ENCODE data around the gene UNKL. TPM values are rescaled to one million over a fixed set of nuclear protein-coding genes. Genes with fewer than 3 reads are reported as not detected.

The UNKL gene
- total RNA-seq, 1 experiment from 2014 or later, result 112 TPM

DNA sequence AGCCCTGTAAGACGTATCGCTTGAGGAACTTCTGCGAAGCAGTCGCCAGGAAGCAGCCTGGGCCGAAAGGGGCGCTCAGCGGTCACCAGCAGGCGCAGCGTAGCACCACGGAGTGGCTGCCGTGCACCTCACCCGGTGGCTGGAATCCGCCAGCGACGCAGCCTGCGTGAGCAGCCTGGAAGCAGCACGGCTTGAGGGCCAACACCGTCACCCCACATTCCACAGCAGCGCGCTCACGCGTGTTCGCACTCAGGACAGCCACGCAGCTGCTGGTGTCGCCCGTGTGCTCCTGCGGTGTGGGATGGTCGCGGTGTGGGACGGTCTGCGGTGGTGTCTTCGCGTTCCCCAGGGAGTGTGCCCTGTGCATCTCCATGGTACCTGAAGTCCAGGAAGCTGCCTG, 95.5 kb downstream of the UNKL start:
- POLR2A ChIA-PET (ENCODE audit: unreplicated experiment), result no interaction called here

GRCh38 chr16:1318268-1318545, 96.3 kb downstream of the UNKL start:
- ChIA-PET CTCF (no interaction called here), POLR2A (ENCODE audit: unreplicated experiment) (no interaction called here)
- BruUV-seq (replicated peaks), result no TSS peak
- Histone ChIP-seq H3F3A (ENCODE audit: insufficient read depth, low read depth) (no peaks in the 10 kb centered on the region), H3K79me2 (ENCODE audit: low read depth) (peaks cover 39% of the 10 kb centered on the region), H3K4me1 (replicated peaks; ENCODE audit: insufficient read depth) (no peaks in the 10 kb centered on the region), H3K27ac (no peak overlapping the region), H3K4me3 (no peak overlapping the region), H3K27me3 (ENCODE audit: insufficient read depth, low read depth) (no peaks in the 10 kb centered on the region), H4K20me1 (ENCODE audit: insufficient read depth) (peaks cover 57% of the 10 kb centered on the region), H3K9me2 (ENCODE audit: insufficient read depth) (no peaks in the 10 kb centered on the region), H3K36me3 (ENCODE audit: low read depth) (peaks cover 33% of the 10 kb centered on the region), H3K4me2 (no peak overlapping the region), H2AFZ (no peak overlapping the region), H3K9me3 (ENCODE audit: insufficient read depth, low read depth) (no peaks in the 10 kb centered on the region)
- intact Hi-C loops (cut with micrococcal nuclease; ENCODE audit: unreplicated experiment), result no loop called here
- no peak for DNase-seq
- TF ChIP-seq EZH2 (IDR thresholded peaks at IDR 0.05; ENCODE audit: low read depth) (no peak), CTCF (conservative IDR thresholded peaks at IDR 0.05) (no peak)

More for the DNA sequence above, 95.5 kb downstream of the UNKL start:
- BruUV-seq (replicated peaks), result no TSS peak
- peaks cover 33% of the 10 kb centered on the region for H3K36me3 ChIP-seq (ENCODE audit: low read depth)
- H3K27me3 ChIP-seq (ENCODE audit: insufficient read depth, low read depth), result no peaks in the 10 kb centered on the region
- CTCF ChIA-PET, result no interaction called here
- TF ChIP-seq EZH2 (IDR thresholded peaks at IDR 0.05; ENCODE audit: low read depth), result no peak
- no peak for TF ChIP-seq CTCF (conservative IDR thresholded peaks at IDR 0.05)
- no peak for DNase-seq
- H2AFZ ChIP-seq, result no peak overlapping the region
- no peaks in the 10 kb centered on the region for H3K9me2 ChIP-seq (ENCODE audit: insufficient read depth)
- H3K9me3 ChIP-seq (ENCODE audit: insufficient read depth, low read depth), result no peaks in the 10 kb centered on the region
- H3F3A ChIP-seq (ENCODE audit: insufficient read depth, low read depth), result no peaks in the 10 kb centered on the region
- peaks cover 31% of the 10 kb centered on the region for H3K79me2 ChIP-seq (ENCODE audit: low read depth)
- H4K20me1 ChIP-seq (ENCODE audit: insufficient read depth), result peaks cover 52% of the 10 kb centered on the region
- H3K4me2 ChIP-seq, result no peak overlapping the region
- H3K4me1 ChIP-seq (replicated peaks; ENCODE audit: insufficient read depth), result no peaks in the 10 kb centered on the region
- no peak overlapping the region for H3K27ac ChIP-seq
- H3K4me3 ChIP-seq, result no peak overlapping the region
- intact Hi-C loops (cut with micrococcal nuclease; ENCODE audit: unreplicated experiment), result no loop called here

GRCh38 chr16:1317479-1318267, 96.8 kb downstream of the UNKL start:
- no peak for DNase-seq
- no peaks in the 10 kb centered on the region for H3F3A ChIP-seq (ENCODE audit: insufficient read depth, low read depth)
- H3K9me3 ChIP-seq (ENCODE audit: insufficient read depth, low read depth), result no peaks in the 10 kb centered on the region
- H3K4me2 ChIP-seq, result no peak overlapping the region
- POLR2A ChIA-PET (ENCODE audit: unreplicated experiment), result no interaction called here
- H3K4me3 ChIP-seq, result no peak overlapping the region
- BruUV-seq (replicated peaks), result no TSS peak
- intact Hi-C loops (cut with micrococcal nuclease; ENCODE audit: unreplicated experiment), result no loop called here
- H3K79me2 ChIP-seq (ENCODE audit: low read depth), result peaks cover 44% of the 10 kb centered on the region
- CTCF ChIA-PET, result no interaction called here
- TF ChIP-seq CTCF (conservative IDR thresholded peaks at IDR 0.05) (no peak), EZH2 (IDR thresholded peaks at IDR 0.05; ENCODE audit: low read depth) (no peak)
- H3K27me3 ChIP-seq (ENCODE audit: insufficient read depth, low read depth), result no peaks in the 10 kb centered on the region
- H4K20me1 ChIP-seq (ENCODE audit: insufficient read depth), result peaks cover 60% of the 10 kb centered on the region
- H2AFZ ChIP-seq, result no peak overlapping the region
- no peaks in the 10 kb centered on the region for H3K9me2 ChIP-seq (ENCODE audit: insufficient read depth)
- H3K36me3 ChIP-seq (ENCODE audit: low read depth), result peaks cover 33% of the 10 kb centered on the region
- H3K4me1 ChIP-seq (replicated peaks; ENCODE audit: insufficient read depth), result no peaks in the 10 kb centered on the region
- H3K27ac ChIP-seq, result no peak overlapping the region

Measured in PC-9 (cell line).